OCI-LY7 (cell line): ENCODE results near the gene TPX2. TPM values are rescaled to one million over a fixed set of nuclear protein-coding genes. Genes with fewer than 3 reads are reported as not detected.

Experiments used
- BruUV-seq: library from RNA; stranded (reverse); fragments of 400-500 nt; replicated peaks from 2 replicates; lab custom pipeline; 2021; lab: Mats Ljungman, UMichigan
- CTCF ChIA-PET: fragments of 300-600 bp; sonication (Branson Sonifier 250); formaldehyde crosslinking; loops from one replicate; lab custom pipeline; 2022; ENCODE audit warnings: antibody characterized with exemption; ENCODE audit not compliant: unreplicated experiment; lab: Charles Lee
- POLR2A ChIA-PET: fragments of 300-600 bp; sonication (Branson Sonifier 250); formaldehyde crosslinking; loops from one replicate; lab custom pipeline; 2022; ENCODE audit warnings: antibody characterized with exemption; lab: Charles Lee
- DNase-seq: peaks from one replicate; pipeline ENCODE4 v3.0.0-alpha.2; 2015; ENCODE audit warnings: low spot score
- H2AFZ ChIP-seq: fragments of 200-600 bp; sonication (generic), shearing (Covaris generic); 2 replicates; pipeline ENCODE4 v1.6.1; 2014; ENCODE audit warnings: mild to moderate bottlenecking, antibody characterized with exemption, low read length, moderate library complexity
- H3K27ac ChIP-seq: fragments of 200-600 bp; sonication (generic); 2 replicates; pipeline ENCODE4 v1.5.1; 2014; ENCODE audit warnings: mixed run types, low read depth, mild to moderate bottlenecking, moderate library complexity, low read length, inconsistent platforms; ENCODE audit not compliant: poor library complexity, severe bottlenecking
- H3K36me3 ChIP-seq: fragments of 200-600 bp; sonication (generic); 2 replicates; pipeline ENCODE4 v1.6.1; 2014; ENCODE audit warnings: mild to moderate bottlenecking, antibody characterized with exemption, low read length, moderate library complexity, mixed read lengths; ENCODE audit not compliant: insufficient read depth
- H3K4me1 ChIP-seq: fragments of 200-600 bp; sonication (generic); 2 replicates; pipeline ENCODE4 v1.5.1; 2014; ENCODE audit warnings: mild to moderate bottlenecking, low read length; ENCODE audit not compliant: insufficient read depth, poor library complexity, severe bottlenecking
- H3K4me2 ChIP-seq: fragments of 200-600 bp; sonication (generic); 2 replicates; pipeline ENCODE4 v1.6.1; 2014; ENCODE audit warnings: mild to moderate bottlenecking, low read length
- H3K4me3 ChIP-seq: fragments of 200-600 bp; sonication (generic); 2 replicates; pipeline ENCODE4 v1.5.1; 2014; ENCODE audit warnings: mild to moderate bottlenecking, low read depth, low read length; ENCODE audit not compliant: poor library complexity, severe bottlenecking
- H3K79me2 ChIP-seq: fragments of 200-600 bp; sonication (generic); 2 replicates; pipeline ENCODE4 v1.6.1; 2016; ENCODE audit warnings: low read depth, mild to moderate bottlenecking, low read length, moderate library complexity, mixed read lengths; ENCODE audit not compliant: insufficient read depth
- H3K9me2 ChIP-seq: fragments of 200-600 bp; sonication (generic); 2 replicates; pipeline ENCODE4 v1.6.1; 2016; ENCODE audit warnings: mild to moderate bottlenecking, low read length, mixed read lengths; ENCODE audit not compliant: insufficient read depth
- H3K9me3 ChIP-seq: fragments of 200-600 bp; sonication (generic); 2 replicates; pipeline ENCODE4 v1.6.1; 2014; ENCODE audit warnings: mild to moderate bottlenecking, mixed run types, low read length, mixed read lengths
- H4K20me1 ChIP-seq: fragments of 200-600 bp; sonication (generic); 2 replicates; pipeline ENCODE4 v1.6.1; 2014; ENCODE audit warnings: mild to moderate bottlenecking, antibody characterized with exemption, low read length, moderate library complexity, mixed read lengths; ENCODE audit not compliant: insufficient read depth
- EZH2phosphoT487 ChIP-seq: fragments of 200-600 bp; sonication (generic); IDR thresholded peaks from 2 replicates; pipeline ENCODE4 v1.6.1; 2018; ENCODE audit warnings: low read depth, borderline replicate concordance, mild to moderate bottlenecking, mixed run types, antibody characterized with exemption, low read length, moderate library complexity, mixed read lengths
- intact Hi-C: fragments of 100-400 bp; cut with micrococcal nuclease; formaldehyde crosslinking; loops from one replicate; pipeline ENCODE4 v1.10.0; 2022; ENCODE audit not compliant: unreplicated experiment
- total RNA-seq, 2 experiments: library from RNA; depleted of rRNA in 1 of 2; stranded (reverse); fragments of >200 nt in 1 of 2; shearing (Covaris generic) in 1 of 2; gene quantifications; 2 replicates each; pipeline ENCODE4 v1.2.3, GENCODE V29; 2014 to 2022
- TF ChIP-seq, protein P1 (sequence below): fragments of 200-600 bp; sonication (generic); conservative IDR thresholded peaks from 2 replicates; pipeline ENCODE4 v1.5.1; 2014; ENCODE audit warnings: mild to moderate bottlenecking, antibody characterized with exemption, low read length, moderate library complexity, mixed read lengths

TPX2 gene
- total RNA-seq, 2 experiments from 2014 or later, result 121 to 173 TPM

DNA sequence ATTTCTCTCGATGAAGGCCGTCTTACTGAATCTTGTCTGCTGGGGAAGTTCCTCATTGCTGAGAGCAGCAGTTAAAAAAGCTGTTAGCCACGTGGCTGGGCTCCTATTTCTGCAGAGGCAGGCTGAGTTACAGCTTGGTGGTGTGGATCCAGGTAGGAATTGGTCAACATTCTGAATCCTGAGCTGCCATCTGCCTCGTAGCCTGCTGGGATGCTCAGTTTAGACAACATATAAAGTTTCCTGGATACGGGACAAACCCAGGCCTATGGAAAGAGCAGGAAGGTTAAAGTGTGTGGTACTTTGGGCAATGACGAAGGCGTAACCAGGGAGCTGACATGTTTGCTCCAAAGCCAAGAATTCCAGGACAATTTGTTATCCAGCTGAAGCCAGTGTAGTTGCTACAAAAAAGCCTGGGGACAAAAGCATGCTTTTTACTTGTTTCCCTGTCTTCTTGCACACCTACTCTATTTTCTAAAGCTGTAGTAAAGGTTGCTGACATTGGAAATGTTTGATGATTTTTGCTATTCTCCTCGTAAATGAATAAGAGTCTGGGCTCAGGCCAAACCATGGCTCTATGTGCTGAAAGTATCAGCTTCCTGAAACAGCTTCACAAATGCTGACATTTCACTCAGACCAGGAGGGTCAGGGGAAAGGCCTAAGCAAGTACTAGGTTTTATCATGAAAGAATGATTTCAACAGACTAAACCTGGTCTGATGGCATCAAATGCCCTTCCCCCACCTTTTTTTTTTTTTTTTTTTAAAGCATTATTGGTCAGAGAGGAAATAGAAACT lies 67.7 kb downstream of the TPX2 start:
- Histone ChIP-seq H3K4me3 (no peak overlapping the region), H3K79me2 (no peaks in the 10 kb centered on the region), H3K27ac (no peak overlapping the region), H3K9me2 (no peaks in the 10 kb centered on the region), H3K4me1 (no peaks in the 10 kb centered on the region), H3K36me3 (peaks cover 64% of the 10 kb centered on the region), H3K9me3 (no peaks in the 10 kb centered on the region), H2AFZ (no peak overlapping the region), H3K4me2 (no peak overlapping the region), H4K20me1 (no peaks in the 10 kb centered on the region)
- intact Hi-C loops, result no loop called here
- DNase-seq, result no peak
- POLR2A ChIA-PET, result interaction anchor here (0.5 to 0.7 kb wide), 5 partner anchors 48 to 464 kb away, joined by 3 to 4 read pairs (median 3); no protein-coding TSS in a partner anchor
- CTCF ChIA-PET, result no interaction called here
- TF ChIP-seq EZH2phosphoT487, result no peak
- TF ChIP-seq, protein P1, sequence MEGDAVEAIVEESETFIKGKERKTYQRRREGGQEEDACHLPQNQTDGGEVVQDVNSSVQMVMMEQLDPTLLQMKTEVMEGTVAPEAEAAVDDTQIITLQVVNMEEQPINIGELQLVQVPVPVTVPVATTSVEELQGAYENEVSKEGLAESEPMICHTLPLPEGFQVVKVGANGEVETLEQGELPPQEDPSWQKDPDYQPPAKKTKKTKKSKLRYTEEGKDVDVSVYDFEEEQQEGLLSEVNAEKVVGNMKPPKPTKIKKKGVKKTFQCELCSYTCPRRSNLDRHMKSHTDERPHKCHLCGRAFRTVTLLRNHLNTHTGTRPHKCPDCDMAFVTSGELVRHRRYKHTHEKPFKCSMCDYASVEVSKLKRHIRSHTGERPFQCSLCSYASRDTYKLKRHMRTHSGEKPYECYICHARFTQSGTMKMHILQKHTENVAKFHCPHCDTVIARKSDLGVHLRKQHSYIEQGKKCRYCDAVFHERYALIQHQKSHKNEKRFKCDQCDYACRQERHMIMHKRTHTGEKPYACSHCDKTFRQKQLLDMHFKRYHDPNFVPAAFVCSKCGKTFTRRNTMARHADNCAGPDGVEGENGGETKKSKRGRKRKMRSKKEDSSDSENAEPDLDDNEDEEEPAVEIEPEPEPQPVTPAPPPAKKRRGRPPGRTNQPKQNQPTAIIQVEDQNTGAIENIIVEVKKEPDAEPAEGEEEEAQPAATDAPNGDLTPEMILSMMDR, result no peak
- no TSS peak for BruUV-seq

DNA sequence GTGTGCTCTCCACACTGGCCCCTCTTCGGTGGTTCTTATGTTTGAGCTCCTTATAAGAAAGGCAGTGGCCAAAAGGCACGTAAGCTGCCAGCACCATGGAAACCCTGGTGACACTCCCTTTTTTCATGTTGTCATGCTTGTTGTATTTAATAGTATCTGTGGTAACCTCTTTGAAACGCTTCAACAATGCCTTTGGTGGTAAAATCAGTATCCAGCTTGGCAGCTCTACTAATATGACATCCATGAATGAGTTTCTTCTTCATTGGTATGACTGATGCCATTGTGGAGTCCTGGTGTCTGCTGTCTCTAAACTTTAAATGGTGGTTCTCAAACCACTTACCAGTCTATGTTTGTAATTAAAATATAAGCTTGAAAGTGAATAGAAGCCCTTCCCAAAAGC lies 69.4 kb downstream of the TPX2 start:
- no peaks in the 10 kb centered on the region for H4K20me1 ChIP-seq
- no peak for DNase-seq

More for the DNA sequence above, 69.4 kb downstream of the TPX2 start:
- Histone ChIP-seq H3K4me1 (no peaks in the 10 kb centered on the region), H3K36me3 (peaks cover 47% of the 10 kb centered on the region), H3K9me2 (no peaks in the 10 kb centered on the region), H3K27ac (no peak overlapping the region), H2AFZ (no peak overlapping the region), H3K9me3 (no peaks in the 10 kb centered on the region), H3K4me2 (no peak overlapping the region), H3K4me3 (no peak overlapping the region), H3K79me2 (no peaks in the 10 kb centered on the region)
- intact Hi-C loops, result no loop called here
- no peak for TF ChIP-seq EZH2phosphoT487
- TF ChIP-seq, protein P1, result no peak
- no TSS peak for BruUV-seq
- ChIA-PET CTCF (no interaction called here), POLR2A (interaction anchor here (1.1 to 1.3 kb wide), 2 partner anchors 9 to 26 kb away, joined by 3 to 4 read pairs; no protein-coding TSS in a partner anchor)
